GM06990 (cell line): ENCODE results near the gene ZNF618.
A peak's percentile ranks its signal among the peaks of the same experiment; 100 is the strongest.

Experiments used
- DNase-seq: peaks from one replicate; pipeline ENCODE4 v3.0.0-alpha.2; 2011; ENCODE audit not compliant: insufficient read length; ENCODE audit errors: extremely low read depth
- H3K27me3 ChIP-seq: replicated peaks from 2 replicates; pipeline ENCODE4 v1.6.0; 2011; ENCODE audit warnings: low read length; ENCODE audit not compliant: control insufficient read depth, insufficient read depth
- H3K36me3 ChIP-seq: 2 replicates; pipeline ENCODE4 v1.5.1; 2011; ENCODE audit warnings: low read length; ENCODE audit not compliant: control insufficient read depth, insufficient read depth
- H3K4me3 ChIP-seq: replicated peaks from 2 replicates; pipeline ENCODE4 v1.5.1; 2011; ENCODE audit warnings: low read depth, mild to moderate bottlenecking, control low read depth, low read length
- CTCF ChIP-seq: IDR thresholded peaks from 2 replicates; pipeline ENCODE4 v1.5.1; 2011; ENCODE audit warnings: low read length, control low read depth, mild to moderate bottlenecking, inconsistent platforms; ENCODE audit not compliant: insufficient read depth, poor library complexity, severe bottlenecking

The ZNF618 gene

GRCh38 chr9:113876151-113876992 is at the start of gene ZNF618:
ZNF618 (plus strand) TSS chr9:113876309; CDS start chr9:113876381, 72 bp downstream.
- DNase-seq = peak; percentile 20
- TF ChIP-seq CTCF = peak; percentile 21
- Histone ChIP-seq H3K4me3 (peak within 1 kb of the TSS; percentile 63), H3K27me3 (no peaks in the 10 kb centered on the region; the same call in 1 of the 2 replicates), H3K36me3 (no peaks in the 10 kb centered on the region)

- no peak for DNase-seq
- Histone ChIP-seq H3K27me3 (no peaks in the 10 kb centered on the region), H3K36me3 (no peaks in the 10 kb centered on the region), H3K4me3 (no peak overlapping the region)
- no peak for TF ChIP-seq CTCF
These were observed 47.9 kb upstream of the ZNF618 start for GRCh38 chr9:113828221-113828620.

- no peak for DNase-seq
- no peaks in the 10 kb centered on the region for H3K27me3 ChIP-seq
- TF ChIP-seq CTCF = no peak
- no peak overlapping the region for H3K4me3 ChIP-seq
- H3K36me3 ChIP-seq = no peaks in the 10 kb centered on the region
These were observed 38.8 kb upstream of the ZNF618 start for GRCh38 chr9:113837334-113837733.

- no peak for DNase-seq
- H3K4me3 ChIP-seq = no peak overlapping the region
- no peaks in the 10 kb centered on the region for H3K27me3 ChIP-seq
- TF ChIP-seq CTCF = no peak
- H3K36me3 ChIP-seq = no peaks in the 10 kb centered on the region
These were observed 34.0 kb upstream of the ZNF618 start for GRCh38 chr9:113842086-113842485.

- no peak for TF ChIP-seq CTCF
- no peak for DNase-seq
- Histone ChIP-seq H3K36me3 (no peaks in the 10 kb centered on the region), H3K27me3 (no peaks in the 10 kb centered on the region), H3K4me3 (no peak overlapping the region)
These were observed 31.6 kb upstream of the ZNF618 start for GRCh38 chr9:113844466-113844865.

- Histone ChIP-seq H3K36me3 (no peaks in the 10 kb centered on the region), H3K27me3 (no peaks in the 10 kb centered on the region), H3K4me3 (no peak overlapping the region)
- TF ChIP-seq CTCF = no peak
- no peak for DNase-seq
These were observed 24.8 kb upstream of the ZNF618 start for GRCh38 chr9:113851359-113851758.
